Neuronal stem cell (in vitro differentiated cells): ENCODE measurements around the gene COL11A2.
"Not testable (repeated sequence)": the region's sequence is repeated elsewhere in the genome, so short reads cannot be mapped to it uniquely, and the experiment has no call there.

Source experiments
- DNase-seq: peaks from one replicate; pipeline ENCODE4 v3.0.0-alpha.2; 2013; ENCODE audit warnings: low spot score
- H2AFZ ChIP-seq: one replicate; pipeline ENCODE4 v1.6.1; 2013; ENCODE audit warnings: mild to moderate bottlenecking, low read length, inconsistent platforms
- H2AK5ac ChIP-seq: 2 replicates; pipeline ENCODE4 v1.6.1; 2013; ENCODE audit warnings: low read depth, mild to moderate bottlenecking, inconsistent platforms, low read length, moderate library complexity, mixed read lengths
- H2BK120ac ChIP-seq: 2 replicates; pipeline ENCODE4 v1.6.1; 2013; ENCODE audit warnings: low read depth, mild to moderate bottlenecking, inconsistent platforms, low read length, moderate library complexity, mixed read lengths
- H2BK12ac ChIP-seq: one replicate; pipeline ENCODE4 v1.6.1; 2013; ENCODE audit warnings: low read length, inconsistent platforms
- H2BK15ac ChIP-seq: 2 replicates; pipeline ENCODE4 v1.6.1; 2013; ENCODE audit warnings: mild to moderate bottlenecking, low read length, inconsistent platforms, mixed read lengths
- H2BK5ac ChIP-seq: one replicate; pipeline ENCODE4 v1.6.1; 2013; ENCODE audit warnings: inconsistent platforms, mild to moderate bottlenecking, low read length, moderate library complexity
- H3K14ac ChIP-seq: one replicate; pipeline ENCODE4 v1.6.1; 2013; ENCODE audit warnings: low read length, inconsistent platforms
- H3K18ac ChIP-seq: 2 replicates; pipeline ENCODE4 v1.6.1; 2013; ENCODE audit warnings: low read length, inconsistent platforms
- H3K23ac ChIP-seq: 2 replicates; pipeline ENCODE4 v1.6.1; 2013; ENCODE audit warnings: low read depth, mild to moderate bottlenecking, mixed read lengths, low read length, inconsistent platforms; ENCODE audit not compliant: poor library complexity
- H3K27ac ChIP-seq: replicated peaks from 3 replicates; pipeline ENCODE4 v1.5.1; 2013; ENCODE audit warnings: low read length, inconsistent platforms
- H3K27me3 ChIP-seq, 3 experiments: 2 replicates each; pipeline ENCODE4 v1.6.1; 2013; ENCODE audit warnings: low read length in 3 of 3, mild to moderate bottlenecking in 2 of 3, inconsistent platforms in 1 of 3, low read depth in 1 of 3, mixed read lengths in 1 of 3, moderate library complexity in 1 of 3; ENCODE audit not compliant: control insufficient read depth in 3 of 3, insufficient read depth in 3 of 3
- H3K36me3 ChIP-seq, 2 donors: replicated peaks in 1 of 2; 2 replicates each; pipeline ENCODE4 v1.6.1; 2013; ENCODE audit warnings: low read length in 2 of 2; ENCODE audit not compliant: control insufficient read depth in 2 of 2, insufficient read depth in 2 of 2
- H3K4ac ChIP-seq: 2 replicates; pipeline ENCODE4 v1.6.1; 2013; ENCODE audit warnings: inconsistent platforms, mild to moderate bottlenecking, low read length, moderate library complexity
- H3K4me1 ChIP-seq, 2 donors: 1 replicate in 1 of 2; 2 replicates in 1 of 2; pipeline ENCODE4 v1.6.1; 2013; ENCODE audit warnings: low read length in 2 of 2, low read depth in 1 of 2; ENCODE audit not compliant: control insufficient read depth in 2 of 2, insufficient read depth in 1 of 2
- H3K4me2 ChIP-seq: one replicate; pipeline ENCODE4 v1.6.1; 2013; ENCODE audit warnings: mild to moderate bottlenecking, low read length, inconsistent platforms; ENCODE audit not compliant: insufficient read depth, poor library complexity, severe bottlenecking
- H3K4me3 ChIP-seq, 2 donors: 2 replicates each; pipeline ENCODE4 v1.5.1; 2013; ENCODE audit warnings: low read length in 2 of 2, mild to moderate bottlenecking in 2 of 2, inconsistent platforms in 1 of 2, moderate library complexity in 1 of 2
- H3K79me1 ChIP-seq: one replicate; pipeline ENCODE4 v1.6.1; 2013; ENCODE audit warnings: low read depth, mild to moderate bottlenecking, inconsistent platforms, low read length, moderate library complexity
- H3K9ac ChIP-seq: one replicate; pipeline ENCODE4 v1.6.1; 2013; ENCODE audit warnings: mild to moderate bottlenecking, low read depth, low read length, inconsistent platforms; ENCODE audit not compliant: poor library complexity
- H3K9me3 ChIP-seq, 2 donors: replicated peaks in 1 of 2; 2 replicates each; pipeline versions ENCODE3 to v1.6.1; 2013; ENCODE audit warnings: low read length in 2 of 2, mild to moderate bottlenecking in 2 of 2, inconsistent platforms in 1 of 2, low read depth in 1 of 2, mixed read lengths in 1 of 2, moderate library complexity in 1 of 2; ENCODE audit not compliant: control insufficient read depth in 2 of 2, insufficient read depth in 1 of 2
- H4K8ac ChIP-seq: one replicate; pipeline ENCODE4 v1.6.1; 2013; ENCODE audit warnings: low read depth, mild to moderate bottlenecking, inconsistent platforms, low read length, moderate library complexity
- H4K91ac ChIP-seq: one replicate; pipeline ENCODE4 v1.6.1; 2013; ENCODE audit warnings: low read length, low read depth, mild to moderate bottlenecking, inconsistent platforms; ENCODE audit not compliant: poor library complexity
- WGBS, 2 donors: extraction: QIAGEN DNeasy Blood & Tissue Kit; methylation state at CpG; one replicate each; pipeline ENCODE4 v1.1.7; 2013; ENCODE audit warnings: missing lambda C conversion rate in 2 of 2, mixed read lengths in 1 of 2; ENCODE audit not compliant: insufficient read length in 2 of 2, insufficient replicate concordance in 1 of 2; ENCODE audit errors: extremely low coverage in 2 of 2; 5-methylcytosine and 5-hydroxymethylcytosine counted together

Gene COL11A2

GRCh38 chr6:33236328-33236727 is 44.1 kb upstream of the COL11A2 start:
- no peak overlapping the region for H2BK120ac ChIP-seq
- H2BK15ac ChIP-seq = no peak overlapping the region
- H3K27ac ChIP-seq = no peak overlapping the region
- no peak overlapping the region for H2BK5ac ChIP-seq
- H3K4me1 ChIP-seq = peaks cover 0 to 4% of the 10 kb centered on the region in 2 donors
- no peak overlapping the region for H3K18ac ChIP-seq
- no peak for DNase-seq
- no peak overlapping the region for H2AK5ac ChIP-seq
- no peak overlapping the region for H4K91ac ChIP-seq
- no peak overlapping the region for H4K8ac ChIP-seq
- H2AFZ ChIP-seq = no peak overlapping the region
- no peak overlapping the region for H3K9ac ChIP-seq
- H2BK12ac ChIP-seq = no peak overlapping the region
- H3K4me3 ChIP-seq = no peak overlapping the region
- H3K4me2 ChIP-seq = no peak overlapping the region
- H3K36me3 ChIP-seq = no peaks in the 10 kb centered on the region
- H3K27me3 ChIP-seq = peaks cover 0 to 28% (median 0%) of the 10 kb centered on the region in 3 experiments
- H3K14ac ChIP-seq = no peak overlapping the region
- H3K9me3 ChIP-seq = no peaks in the 10 kb centered on the region
- H3K23ac ChIP-seq = no peak overlapping the region
- H3K79me1 ChIP-seq = no peaks in the 10 kb centered on the region
- H3K4ac ChIP-seq = no peak overlapping the region

- Histone ChIP-seq H4K91ac (no peak overlapping the region), H3K79me1 (no peaks in the 10 kb centered on the region), H4K8ac (no peak overlapping the region), H3K18ac (no peak overlapping the region), H3K4me2 (no peak overlapping the region), H2AFZ (peak overlapping the region; percentile 83), H3K36me3 (no peaks in the 10 kb centered on the region), H3K14ac (no peak overlapping the region), H2AK5ac (no peak overlapping the region), H2BK12ac (no peak overlapping the region), H3K23ac (no peak overlapping the region), H3K9me3 (no peaks in the 10 kb centered on the region), H3K9ac (no peak overlapping the region), H3K4ac (no peak overlapping the region), H2BK5ac (no peak overlapping the region), H3K4me1 (peaks cover 0 to 4% of the 10 kb centered on the region in 2 donors), H3K4me3 (no peak overlapping the region), H2BK15ac (no peak overlapping the region), H2BK120ac (no peak overlapping the region), H3K27me3 (peaks cover 0 to 35% (median 0%) of the 10 kb centered on the region in 3 experiments), H3K27ac (no peak overlapping the region)
- DNase-seq = no peak
- WGBS, 2 donors = no CpG with 5 or more reads among the region's 6 CpGs
Observed at GRCh38 chr6:33235221-33235634, 43.0 kb upstream of the COL11A2 start.

GRCh38 chr6:33226503-33227120 is 34.3 kb upstream of the COL11A2 start:
- not testable (repeated sequence) for H3K36me3 ChIP-seq, H3K27ac ChIP-seq, H3K4me3 ChIP-seq, DNase-seq, H2AFZ ChIP-seq, H4K91ac ChIP-seq, H3K18ac ChIP-seq, H2BK5ac ChIP-seq, H2BK120ac ChIP-seq, H3K23ac ChIP-seq, H2BK15ac ChIP-seq, H3K4me1 ChIP-seq, H3K14ac ChIP-seq, H2BK12ac ChIP-seq, H3K4me2 ChIP-seq, H2AK5ac ChIP-seq, H4K8ac ChIP-seq, H3K79me1 ChIP-seq, H3K9ac ChIP-seq, H3K9me3 ChIP-seq, H3K4ac ChIP-seq
- no CpG with 5 or more reads among the region's 14 CpGs for WGBS, 2 donors
- H3K27me3 ChIP-seq = peaks cover 0 to 18% (median 0%) of the 10 kb centered on the region in 3 experiments

- Histone ChIP-seq H3K9me3 (no peaks in the 10 kb centered on the region), H3K4me3 (peak overlapping the region in 1 of 2 donors; percentile 23), H3K14ac (no peak overlapping the region), H3K4me2 (no peak overlapping the region), H3K79me1 (no peaks in the 10 kb centered on the region), H3K4ac (no peak overlapping the region), H4K91ac (no peak overlapping the region), H3K36me3 (no peaks in the 10 kb centered on the region), H3K18ac (no peak overlapping the region), H2AFZ (no peak overlapping the region), H3K23ac (no peak overlapping the region), H3K4me1 (peaks cover 10 to 26% of the 10 kb centered on the region in 2 donors), H3K9ac (no peak overlapping the region), H2BK5ac (no peak overlapping the region), H3K27me3 (peaks cover 0 to 26% (median 0%) of the 10 kb centered on the region in 3 experiments), H3K27ac (no peak overlapping the region), H2BK120ac (no peak overlapping the region), H2AK5ac (no peak overlapping the region), H2BK15ac (no peak overlapping the region), H2BK12ac (no peak overlapping the region), H4K8ac (no peak overlapping the region)
- DNase-seq = no peak
- WGBS, 2 donors = no CpG with 5 or more reads among the region's 3 CpGs
Observed at GRCh38 chr6:33217681-33218080, 25.4 kb upstream of the COL11A2 start.
